Activated CD4-positive, alpha-beta T cell treated with anti-CD3 and anti-CD28 coated beads, Interleukin-2, amount 50 U/mL, for 4 hours (primary cell): Measurements from ENCODE around the gene GTPBP2.
"Not testable (repeated sequence)": the region's sequence is repeated elsewhere in the genome, so short reads cannot be mapped to it uniquely, and the experiment has no call there.

ENCODE experiments used
- DNase-seq, 2 experiments: peaks; one replicate each; pipeline ENCODE4 v3.0.0-alpha.2; 2020

The GTPBP2 gene, protein sequence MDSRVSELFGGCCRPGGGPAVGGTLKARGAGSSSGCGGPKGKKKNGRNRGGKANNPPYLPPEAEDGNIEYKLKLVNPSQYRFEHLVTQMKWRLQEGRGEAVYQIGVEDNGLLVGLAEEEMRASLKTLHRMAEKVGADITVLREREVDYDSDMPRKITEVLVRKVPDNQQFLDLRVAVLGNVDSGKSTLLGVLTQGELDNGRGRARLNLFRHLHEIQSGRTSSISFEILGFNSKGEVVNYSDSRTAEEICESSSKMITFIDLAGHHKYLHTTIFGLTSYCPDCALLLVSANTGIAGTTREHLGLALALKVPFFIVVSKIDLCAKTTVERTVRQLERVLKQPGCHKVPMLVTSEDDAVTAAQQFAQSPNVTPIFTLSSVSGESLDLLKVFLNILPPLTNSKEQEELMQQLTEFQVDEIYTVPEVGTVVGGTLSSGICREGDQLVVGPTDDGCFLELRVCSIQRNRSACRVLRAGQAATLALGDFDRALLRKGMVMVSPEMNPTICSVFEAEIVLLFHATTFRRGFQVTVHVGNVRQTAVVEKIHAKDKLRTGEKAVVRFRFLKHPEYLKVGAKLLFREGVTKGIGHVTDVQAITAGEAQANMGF

DNA sequence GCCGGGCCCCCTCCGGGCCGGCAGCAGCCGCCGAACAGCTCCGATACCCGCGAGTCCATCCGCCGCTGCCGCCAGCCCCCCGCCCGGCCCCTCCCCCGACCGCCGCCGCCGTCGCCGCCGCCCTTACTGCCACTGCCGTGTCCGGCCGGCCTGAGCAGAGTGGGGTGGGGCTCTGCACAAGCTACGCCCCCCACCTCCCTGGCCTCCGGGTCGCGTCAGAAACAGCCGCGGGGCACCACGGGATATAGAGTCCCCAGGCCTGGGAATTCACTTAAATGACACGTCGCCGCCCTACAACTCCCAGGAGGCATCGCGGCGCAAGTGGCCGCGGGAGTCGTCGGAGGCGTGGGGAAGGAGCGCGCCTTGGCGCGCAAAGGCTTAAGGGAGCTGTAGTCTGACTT lies at the start of gene GTPBP2:
Gene GTPBP2, minus strand, starts transcription at position 161 of the 401 bp plus-strand sequence. Its CDS starts 102 bp downstream, at position 59.
- peak; percentile 94 for DNase-seq

DNA sequence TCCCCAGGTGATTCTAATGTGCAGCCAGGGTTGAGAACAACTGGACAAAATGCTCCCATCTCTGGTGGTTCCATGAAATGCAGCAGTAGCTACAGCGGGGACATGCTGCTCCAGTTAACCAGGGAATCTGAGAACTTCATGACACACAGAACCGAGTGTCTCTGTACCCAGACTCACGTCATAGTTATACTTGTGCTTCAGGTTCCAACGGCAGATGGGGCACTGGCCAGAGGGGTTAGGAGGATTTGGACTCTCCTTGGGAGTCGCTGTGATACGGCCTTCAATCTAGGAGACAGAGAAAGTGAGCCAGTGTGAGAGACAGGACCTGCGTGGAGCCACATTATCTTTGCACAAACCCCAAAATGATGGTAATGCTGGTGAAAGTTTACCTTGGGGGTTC lies 49.3 kb upstream of the GTPBP2 start:
- DNase-seq, result no peak

DNA sequence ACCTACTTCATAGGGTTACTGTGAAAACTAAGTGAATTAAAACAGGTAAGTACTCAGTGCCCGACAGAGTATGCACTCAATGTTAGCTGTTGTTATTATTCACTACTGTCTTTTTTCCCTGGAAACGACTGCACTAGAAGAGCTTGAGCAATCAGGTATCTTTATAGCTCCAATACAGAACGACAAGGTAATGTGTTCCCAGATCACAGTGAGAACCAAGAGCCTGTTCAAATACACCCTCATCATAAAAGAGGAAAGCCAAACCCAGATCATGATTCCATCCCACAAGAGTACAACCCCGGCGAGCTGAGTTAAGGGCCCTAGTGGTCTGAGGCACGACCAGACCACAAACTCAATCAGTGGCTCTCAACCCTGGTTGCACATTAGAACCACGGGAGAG lies 48.7 kb upstream of the GTPBP2 start:
- no peak for DNase-seq

DNA sequence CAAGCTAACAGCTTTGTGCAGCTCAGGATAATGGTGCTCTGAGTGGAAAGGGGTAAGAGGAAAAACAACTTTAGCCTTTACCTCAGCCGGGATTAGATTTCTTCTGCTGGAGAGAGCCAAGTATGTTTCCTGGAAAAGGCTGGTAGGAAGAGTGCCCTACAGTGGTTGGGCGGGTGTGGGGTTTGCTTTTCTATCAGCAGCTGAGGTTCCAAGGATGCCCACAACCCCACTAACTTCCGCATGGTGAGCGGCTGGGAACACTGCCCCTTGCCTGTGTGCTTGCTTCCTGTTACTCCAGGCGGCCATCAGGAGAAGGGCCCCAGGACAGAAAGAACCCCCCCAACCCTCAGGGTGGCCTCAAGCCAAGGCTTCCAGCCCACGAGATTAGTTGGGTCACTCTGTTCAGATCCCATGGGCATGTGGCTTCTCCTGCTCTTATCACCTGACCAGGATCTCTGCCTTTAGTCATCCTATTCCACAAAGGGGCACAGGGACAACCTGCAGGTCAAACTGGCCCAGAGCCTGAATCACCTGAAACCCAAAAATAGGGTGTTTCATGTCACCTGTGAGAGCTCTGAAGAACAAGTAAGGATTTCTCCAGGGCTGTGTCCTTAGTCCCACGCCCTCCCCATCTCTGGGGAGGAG lies 48.0 kb upstream of the GTPBP2 start:
- no peak for DNase-seq

DNA sequence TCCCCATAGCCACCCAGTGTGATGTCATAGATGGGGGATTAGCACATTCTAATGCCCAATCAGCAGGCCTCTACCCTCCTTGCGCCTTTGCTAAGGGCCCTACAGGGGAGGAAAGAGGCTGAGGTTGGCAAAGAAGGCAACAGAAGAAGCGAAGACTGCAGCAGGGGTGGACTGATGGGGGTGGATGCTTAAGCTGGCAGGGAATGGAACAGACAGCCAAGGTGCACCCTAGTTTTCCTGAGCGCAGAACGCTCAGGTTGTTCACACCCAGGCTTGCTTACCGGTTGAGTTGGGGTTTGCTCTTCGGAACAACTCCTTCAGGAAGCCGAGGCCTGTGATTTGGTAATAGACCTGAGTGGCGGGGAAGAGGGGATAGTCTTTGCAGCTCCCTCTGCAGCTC lies 45.9 kb upstream of the GTPBP2 start:
- no peak for DNase-seq

GRCh38 chr6:43674291-43674690 lies 45.2 kb upstream of the GTPBP2 start:
- DNase-seq, result no peak

GRCh38 chr6:43673444-43674084 lies 44.5 kb upstream of the GTPBP2 start:
- no peak for DNase-seq

- no peak for DNase-seq
These were observed 43.0 kb upstream of the GTPBP2 start for GRCh38 chr6:43671801-43672690.

GRCh38 chr6:43671011-43671800 lies 42.1 kb upstream of the GTPBP2 start:
- DNase-seq, result no peak

DNA sequence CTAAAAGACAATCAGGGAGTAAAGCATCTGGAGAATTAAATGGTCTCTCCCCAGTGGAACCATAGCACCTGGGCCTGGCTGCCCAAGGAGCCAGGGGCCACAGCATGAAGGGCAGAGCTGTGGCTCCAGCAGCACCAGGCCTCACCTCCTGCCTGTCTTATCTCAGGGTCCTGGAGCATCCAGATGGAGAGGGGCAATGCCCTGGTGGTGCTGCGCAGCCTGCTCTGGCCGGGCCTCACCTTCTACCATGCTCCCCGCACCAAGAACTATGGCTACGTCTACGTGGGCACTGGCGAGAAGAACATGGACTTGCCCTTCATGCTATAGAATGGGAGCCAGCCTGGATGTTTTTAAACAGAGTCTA lies 41.5 kb upstream of the GTPBP2 start:
- DNase-seq, result no peak

- DNase-seq, result no peak
These were observed 41.0 kb upstream of the GTPBP2 start for GRCh38 chr6:43669922-43670622.

GRCh38 chr6:43669050-43669921 lies 40.2 kb upstream of the GTPBP2 start:
- no peak for DNase-seq

DNA sequence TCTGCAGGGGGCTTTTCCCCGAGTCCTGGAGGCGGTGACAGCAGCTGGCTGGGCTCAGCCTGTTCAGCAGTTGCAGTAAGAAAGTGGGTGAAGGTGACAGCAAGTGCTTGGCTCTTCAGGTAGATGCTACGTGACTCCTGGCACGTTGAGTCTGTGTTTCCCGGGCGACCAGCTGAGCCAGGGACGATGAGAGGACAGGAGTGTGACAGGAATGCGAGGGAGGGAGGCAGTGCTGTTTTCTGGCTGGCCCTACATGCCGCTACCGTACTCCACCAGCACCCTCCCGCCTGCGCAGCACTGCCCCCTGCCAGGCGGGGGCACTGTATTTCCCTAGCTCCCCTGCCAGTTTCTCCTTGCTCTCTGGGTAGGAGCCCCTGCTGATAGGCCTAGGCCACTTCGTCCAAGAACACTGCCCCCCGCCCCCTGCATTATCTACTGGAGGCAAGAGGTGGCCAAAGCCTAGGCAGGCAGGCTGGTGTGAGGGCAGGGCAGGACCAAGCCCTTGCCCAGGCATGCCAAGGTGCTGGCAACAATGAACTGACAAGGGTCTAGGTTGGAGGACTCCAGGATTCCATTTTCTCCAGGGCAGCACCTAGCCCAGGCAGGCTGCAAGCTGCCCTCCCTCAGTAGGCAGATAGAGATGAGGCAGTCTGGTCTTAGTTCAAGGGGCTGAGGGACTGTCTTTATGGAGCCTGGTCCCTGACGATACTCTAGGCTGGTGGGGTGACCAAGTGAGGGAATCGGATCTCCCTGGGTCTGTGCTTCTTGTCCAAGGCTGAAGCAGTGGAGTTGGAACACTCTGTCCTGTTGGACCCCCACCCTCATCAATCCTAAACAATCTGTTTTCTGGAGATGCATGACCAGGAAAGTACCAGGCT lies 39.3 kb upstream of the GTPBP2 start:
- DNase-seq, result peak in 1 of 2 experiments; percentile 31

DNA sequence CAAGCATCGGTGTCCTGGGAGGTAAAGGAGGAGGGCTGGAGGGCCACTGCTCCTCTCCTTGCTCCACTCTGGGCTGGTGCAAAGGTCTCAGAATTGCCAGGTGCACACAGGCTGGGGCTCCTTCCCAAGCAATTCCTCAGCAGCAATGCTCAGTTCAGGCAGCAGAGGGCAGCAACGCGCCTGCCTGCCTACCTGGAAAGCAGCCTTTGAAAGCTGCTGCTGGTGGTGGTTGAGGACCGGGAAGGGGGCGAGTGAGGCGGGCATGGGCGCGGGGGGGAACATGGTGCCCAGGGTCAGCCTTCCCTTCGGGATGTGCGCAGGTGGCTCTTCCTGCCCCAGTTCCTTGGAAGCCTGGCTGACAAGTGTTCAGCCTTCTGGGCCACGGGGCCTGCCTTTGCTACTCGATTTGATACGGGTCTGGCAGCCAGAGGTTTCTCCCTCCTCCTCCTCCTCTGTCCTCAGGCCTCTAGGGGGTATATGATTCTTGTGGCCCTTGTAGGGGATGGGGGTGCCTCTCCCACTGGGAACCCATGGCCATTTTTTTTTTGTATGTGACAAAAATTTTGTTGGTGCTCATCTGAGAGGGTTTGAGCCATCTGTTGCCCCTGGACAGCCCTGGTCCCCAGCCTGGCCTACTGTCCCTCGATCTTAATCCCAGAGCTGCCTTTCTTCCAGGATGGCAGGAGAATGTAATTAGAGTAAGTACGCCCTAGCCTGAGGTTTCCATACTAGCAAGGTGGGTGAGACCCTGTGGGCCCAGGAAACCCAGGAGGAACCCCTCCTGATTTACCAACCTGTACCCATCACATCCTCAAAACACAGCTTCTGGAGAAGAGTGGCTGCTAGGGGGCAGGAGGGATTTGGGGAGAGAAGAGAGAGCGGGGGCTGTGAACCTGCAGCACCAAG lies 38.4 kb upstream of the GTPBP2 start:
- peak; percentile 79 to 83 for DNase-seq

GRCh38 chr6:43666196-43666920 lies 37.3 kb upstream of the GTPBP2 start:
- no peak for DNase-seq

DNA sequence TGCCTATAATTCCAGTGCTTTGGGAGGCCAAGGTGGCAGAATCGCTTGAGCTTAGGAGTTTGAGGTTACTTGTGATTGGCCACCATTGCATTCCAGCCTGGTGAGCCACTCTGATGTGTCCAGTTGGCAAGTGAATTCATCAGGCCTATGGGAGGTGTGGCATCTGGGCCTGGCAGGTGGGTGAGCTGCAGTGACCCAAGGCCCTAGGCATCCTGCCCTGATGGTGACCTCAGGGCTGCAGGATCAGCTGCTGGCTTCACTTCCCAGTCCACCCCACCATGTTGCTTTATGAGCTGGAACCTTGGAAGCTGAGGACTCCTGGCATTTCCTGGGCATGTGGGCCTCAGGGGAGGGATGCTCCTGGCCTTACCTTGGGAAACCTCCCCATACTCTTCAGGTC lies 36.3 kb upstream of the GTPBP2 start:
- no peak for DNase-seq

- DNase-seq, result not testable (repeated sequence)
These were observed 33.9 kb upstream of the GTPBP2 start for GRCh38 chr6:43662948-43663347.
